SW 1271 (cell line): ENCODE results near the gene CSRNP3.

Experiments
- DNase-seq, 2 experiments: peaks; one replicate each; lab custom pipeline; 2025; lab: John Stamatoyannopoulos, UW

The CSRNP3 gene

GRCh38 chr2:165544897-165545296, 75.4 kb downstream of the CSRNP3 start:
- DNase-seq: no peak

GRCh38 chr2:165547900-165548299, 78.4 kb downstream of the CSRNP3 start:
- no peak for DNase-seq

- DNase-seq: no peak
Measured at GRCh38 chr2:165549619-165550018, 80.1 kb downstream of the CSRNP3 start.

GRCh38 chr2:165558832-165559231, 89.3 kb downstream of the CSRNP3 start:
- DNase-seq: no peak

- DNase-seq: no peak
Measured at GRCh38 chr2:165560377-165560988, 91.0 kb downstream of the CSRNP3 start.

GRCh38 chr2:165561516-165561915, 92.0 kb downstream of the CSRNP3 start:
- no peak for DNase-seq

GRCh38 chr2:165562233-165562632, 92.7 kb downstream of the CSRNP3 start:
- no peak for DNase-seq

GRCh38 chr2:165563468-165564225, 94.1 kb downstream of the CSRNP3 start:
- peak in 1 of 2 experiments; percentile 12 for DNase-seq

- no peak for DNase-seq
Measured at GRCh38 chr2:165566008-165566407, 96.5 kb downstream of the CSRNP3 start.

GRCh38 chr2:165567273-165567672, 97.8 kb downstream of the CSRNP3 start:
- DNase-seq: no peak

GRCh38 chr2:165568361-165568760, 98.9 kb downstream of the CSRNP3 start:
- no peak for DNase-seq

- DNase-seq: no peak
Measured at GRCh38 chr2:165571477-165571876, 102.0 kb downstream of the CSRNP3 start.

GRCh38 chr2:165572151-165572550, 102.7 kb downstream of the CSRNP3 start:
- DNase-seq: no peak

GRCh38 chr2:165573534-165574461, 104.3 kb downstream of the CSRNP3 start:
- DNase-seq: no peak

GRCh38 chr2:165575044-165575615, 105.6 kb downstream of the CSRNP3 start:
- DNase-seq: no peak

- DNase-seq: no peak
Measured at GRCh38 chr2:165576409-165577154, 107.1 kb downstream of the CSRNP3 start.

- no peak for DNase-seq
Measured at GRCh38 chr2:165582409-165582808, 112.9 kb downstream of the CSRNP3 start.

- no peak for DNase-seq
Measured at GRCh38 chr2:165582863-165583506, 113.5 kb downstream of the CSRNP3 start.

GRCh38 chr2:165584126-165584654, 114.7 kb downstream of the CSRNP3 start:
- no peak for DNase-seq

- DNase-seq: no peak
Measured at GRCh38 chr2:165586019-165586418, 116.5 kb downstream of the CSRNP3 start.
